Measurements from ENCODE around the gene APAF1. TPM values are rescaled to one million over a fixed set of nuclear protein-coding genes. Genes with fewer than 3 reads are reported as not detected.

APAF1 gene
- total and polyA plus RNA-seq, 12 donors, result 2.0 to 9.9 (median 4.0) TPM

- H3K36me3 ChIP-seq, result peaks cover 0 to 78% (median 0%) of the 10 kb centered on the region in 9 donors
- no peaks in the 10 kb centered on the region for H3K27me3 ChIP-seq
- no peak overlapping the region for H3K4me3 ChIP-seq
- H3K9me3 ChIP-seq, result peaks cover 0 to 13% (median 0%) of the 10 kb centered on the region in 11 donors
- WGBS, 2 donors, result 85 to 88% methylated on average over 8 of the region's 8 CpGs
- ATAC-seq (no peak), DNase-seq (no peak)
- no peak overlapping the region for H3K27ac ChIP-seq
- TF ChIP-seq CTCF (IDR thresholded peaks at IDR 0.05), result no peak
- peaks cover 0 to 21% (median 13%) of the 10 kb centered on the region in 9 donors for H3K4me1 ChIP-seq
- intact Hi-C loops (cut with DNase I), result loop anchor here in 6 of 10 donors (5.0 to 10.0 kb wide), 3 partner anchors 239 to 309 kb away; no protein-coding TSS in a partner anchor
Measured at GRCh38 chr12:98696036-98696646, 51.1 kb downstream of the APAF1 start.

GRCh38 chr12:98697209-98697608 lies 52.1 kb downstream of the APAF1 start:
- Histone ChIP-seq H3K4me3 (no peak overlapping the region), H3K9me3 (peaks cover 0 to 13% (median 0%) of the 10 kb centered on the region in 11 donors), H3K27ac (no peak overlapping the region), H3K4me1 (peaks cover 0 to 19% (median 13%) of the 10 kb centered on the region in 9 donors), H3K27me3 (no peaks in the 10 kb centered on the region), H3K36me3 (peaks cover 0 to 81% (median 0%) of the 10 kb centered on the region in 9 donors)
- TF ChIP-seq CTCF (IDR thresholded peaks at IDR 0.05), result no peak
- WGBS, 2 donors, result 88 to 93% methylated on average over 2 of the region's 2 CpGs
- ATAC-seq, result no peak
- intact Hi-C loops (cut with DNase I), result loop anchor here in 6 of 10 donors (5.0 to 10.0 kb wide), 3 partner anchors 238 to 308 kb away; no protein-coding TSS in a partner anchor
- no peak for DNase-seq

DNA sequence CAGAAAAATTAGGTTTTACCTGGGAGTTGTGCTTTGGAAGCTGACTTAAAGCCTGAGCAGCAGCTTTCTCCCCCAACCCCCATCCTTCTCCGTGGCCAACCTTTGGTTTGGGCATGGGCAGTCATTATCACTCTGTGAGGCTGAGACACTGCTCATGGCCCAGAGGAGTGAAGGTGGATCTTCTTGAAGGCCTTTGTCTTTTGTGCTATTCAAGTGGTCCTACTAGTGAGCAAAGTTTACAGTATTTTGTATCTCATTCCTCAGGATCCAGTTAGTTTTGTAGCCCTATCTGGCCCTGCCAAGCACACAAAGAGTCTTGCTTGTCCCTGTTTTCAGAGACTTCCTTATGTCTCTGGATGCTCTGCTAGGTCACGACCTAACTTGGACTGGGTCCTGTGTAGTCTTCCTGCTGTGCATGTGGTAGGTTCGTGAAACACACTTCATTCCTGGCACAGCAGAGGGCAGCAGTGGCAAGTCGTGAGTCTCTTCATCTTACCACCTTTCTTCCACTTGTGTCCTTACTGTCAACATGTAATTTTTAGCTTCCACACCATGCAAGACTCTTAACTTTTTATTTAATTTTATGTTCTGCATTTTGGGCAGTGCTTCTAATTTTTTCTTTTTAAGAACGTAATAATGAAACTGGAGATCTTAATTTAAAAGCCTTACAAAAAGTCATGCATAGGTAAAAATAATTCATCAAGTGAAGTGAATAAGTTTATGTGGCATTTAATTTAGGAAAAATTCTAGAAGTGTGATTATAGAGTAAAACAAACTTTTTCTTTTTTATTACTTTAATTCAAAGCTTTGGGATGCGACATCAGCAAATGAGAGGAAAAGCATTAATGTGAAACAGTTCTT lies 53.7 kb downstream of the APAF1 start:
- ATAC-seq (peak; percentile 66 to 97 (median 84)), DNase-seq (peak; percentile 34 to 44)
- peak overlapping the region in 2 of 10 donors; percentile 18 to 46 for H3K27ac ChIP-seq
- peaks cover 0 to 74% (median 0%) of the 10 kb centered on the region in 9 donors for H3K36me3 ChIP-seq
- H3K27me3 ChIP-seq, result no peaks in the 10 kb centered on the region
- peak in 8 of 9 donors; percentile 25 to 71 (median 50) for TF ChIP-seq CTCF (IDR thresholded peaks at IDR 0.05)
- peaks cover 0 to 19% (median 13%) of the 10 kb centered on the region in 9 donors for H3K4me1 ChIP-seq
- H3K4me3 ChIP-seq, result no peak overlapping the region
- peaks cover 0 to 11% (median 0%) of the 10 kb centered on the region in 11 donors for H3K9me3 ChIP-seq
- 29 to 38% methylated on average over 6 of the region's 6 CpGs for WGBS, 2 donors
- intact Hi-C loops (cut with DNase I), result loop anchor here in 8 of 10 donors (1.0 to 10.0 kb wide), 4 partner anchors 236 to 306 kb away; no protein-coding TSS in a partner anchor

- intact Hi-C loops (cut with DNase I), result loop anchor here in 8 of 10 donors (1.0 to 10.0 kb wide), 4 partner anchors 235 to 305 kb away; no protein-coding TSS in a partner anchor
- no peak for TF ChIP-seq CTCF (IDR thresholded peaks at IDR 0.05)
- DNase-seq, result peak in 1 of 2 donors; percentile 12
- 25 to 27% methylated on average over 3 of the region's 3 CpGs for WGBS, 2 donors
- Histone ChIP-seq H3K27ac (peak overlapping the region in 2 of 10 donors; percentile 27 to 46), H3K4me1 (peaks cover 0 to 19% (median 13%) of the 10 kb centered on the region in 9 donors), H3K4me3 (no peak overlapping the region), H3K9me3 (peaks cover 0 to 3% (median 0%) of the 10 kb centered on the region in 11 donors), H3K36me3 (peaks cover 0 to 77% (median 0%) of the 10 kb centered on the region in 9 donors), H3K27me3 (no peaks in the 10 kb centered on the region)
- peak in 7 of 8 donors; percentile 66 to 80 (median 76) for ATAC-seq
Measured at GRCh38 chr12:98699586-98699985, 54.5 kb downstream of the APAF1 start.
